ENCODE measurements around the gene CD28. TPM values are rescaled to one million over a fixed set of nuclear protein-coding genes. Genes with fewer than 3 reads are reported as not detected.

Gene CD28
- total and polyA plus RNA-seq, 2 donors (not counting 3 experiments of a cell fraction or from before 2014, with no cell fraction given): 0.15 TPM; not detected in 1

- intact Hi-C loops (cut with micrococcal nuclease) (no loop called here), dilution Hi-C loops (cut with MboI; ENCODE audit: extremely low pct_ligation_motif_present, low sequenced_read_pairs) (no loop called here)
- TF ChIP-seq EZH2 (IDR thresholded peaks at IDR 0.05; ENCODE audit: borderline replicate concordance, low read depth, low read length, severe bottlenecking): no peak
- Histone ChIP-seq H3K27ac (ENCODE audit: insufficient read depth, low read depth, low read length) (no peak overlapping the region), H3K9ac (replicated peaks; ENCODE audit: extremely low read depth, insufficient read depth, low read length) (no peak overlapping the region), H3K4me3 (replicated peaks in 1 of 3; ENCODE audit: insufficient read depth in 1 of 3, low read depth in 1 of 3, low read length in 3 of 3) (no peak overlapping the region), H3K9me3 (replicated peaks; ENCODE audit: control insufficient read depth, insufficient read depth, low read length) (no peaks in the 10 kb centered on the region), H2AFZ (ENCODE audit: low read depth, low read length) (no peak overlapping the region), H3K9me1 (replicated peaks; ENCODE audit: control insufficient read depth, extremely low read depth, insufficient read depth, low read length) (no peaks in the 10 kb centered on the region), H3K4me2 (ENCODE audit: insufficient read depth, low read length) (no peak overlapping the region), H3K36me3 (ENCODE audit: control insufficient read depth in 2 of 2, extremely low read depth in 1 of 2, insufficient read depth in 2 of 2, low read length in 2 of 2) (no peaks in the 10 kb centered on the region), H4K20me1 (replicated peaks; ENCODE audit: control insufficient read depth, extremely low read depth, insufficient read depth, low read length) (no peaks in the 10 kb centered on the region), H3K79me2 (ENCODE audit: control insufficient read depth, insufficient read depth, low read length) (no peaks in the 10 kb centered on the region), H3K27me3 (ENCODE audit: control insufficient read depth in 2 of 2, insufficient read depth in 2 of 2, low read length in 2 of 2) (no peaks in the 10 kb centered on the region), H3K4me1 (ENCODE audit: control insufficient read depth, extremely low read depth, insufficient read depth, low read length) (no peaks in the 10 kb centered on the region)
- CTCF ChIA-PET: interaction anchor here (1.5 kb wide), 1 partner anchor 11 kb away, joined by 3 read pairs; no protein-coding TSS in a partner anchor
- DNase-seq (ENCODE audit: low read depth, low spot score): no peak
- FAIRE-seq: no peak
- BruUV-seq (replicated peaks): no TSS peak
- POLR2A ChIA-PET: no interaction called here
Observed at GRCh38 chr2:203662951-203663350, 43.5 kb upstream of the CD28 start.

DNA sequence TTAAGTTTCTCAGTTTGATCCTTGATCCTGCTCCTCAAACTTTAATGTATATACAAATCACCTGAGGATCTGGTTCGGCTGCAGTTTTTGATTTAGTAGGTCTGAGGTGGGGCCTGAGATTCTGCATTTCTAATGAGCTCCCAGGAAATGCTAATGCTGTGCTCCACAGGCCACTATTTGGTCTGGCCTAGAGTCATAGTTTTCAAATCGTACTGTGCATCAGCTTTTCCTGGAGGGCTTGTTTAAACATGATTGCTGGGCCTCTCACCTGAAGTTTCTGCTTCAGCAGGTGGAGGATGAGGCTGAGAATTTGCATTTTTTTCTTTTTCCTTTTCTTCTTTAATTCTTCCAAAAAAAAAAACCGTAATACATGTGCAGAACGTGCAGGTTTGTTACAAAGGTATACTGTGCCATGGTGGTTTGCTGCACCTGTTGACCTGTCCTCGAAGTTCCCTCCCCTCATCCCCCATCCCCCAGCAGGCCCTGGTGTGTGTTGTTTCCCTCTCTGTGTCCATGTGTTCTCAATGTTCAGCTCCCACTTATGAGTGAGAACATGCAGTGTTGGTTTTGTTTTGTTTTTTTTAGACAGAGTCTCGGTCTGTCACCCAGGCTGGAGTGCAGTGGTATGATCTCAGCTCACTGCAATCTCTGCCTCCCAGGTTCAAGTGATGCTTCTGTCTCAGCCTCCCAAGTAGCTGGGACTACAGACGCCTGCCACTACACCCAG, 42.2 kb upstream of the CD28 start:
- intact Hi-C loops (cut with micrococcal nuclease) (no loop called here), dilution Hi-C loops (cut with MboI; ENCODE audit: extremely low pct_ligation_motif_present, low sequenced_read_pairs) (no loop called here)
- ChIA-PET POLR2A (no interaction called here), CTCF (no interaction called here)
- H3K79me2 ChIP-seq (ENCODE audit: control insufficient read depth, insufficient read depth, low read length): no peaks in the 10 kb centered on the region
- TF ChIP-seq JUN (IDR thresholded peaks at IDR 0.05; ENCODE audit: borderline replicate concordance, insufficient read depth, insufficient read length, low read depth) (no peak), MYC (IDR thresholded peaks at IDR 0.05; ENCODE audit: low read depth, low read length) (no peak), FOS (IDR thresholded peaks at IDR 0.05; ENCODE audit: borderline replicate concordance, insufficient read depth, low read length) (no peak), CTCF (IDR thresholded peaks at IDR 0.05; ENCODE audit: extremely low read depth in 1 of 2, insufficient read depth in 1 of 2, low read depth in 1 of 2, low read length in 2 of 2) (no peak), GATA2 (IDR thresholded peaks at IDR 0.05; ENCODE audit: insufficient read depth, insufficient read length, low read depth, low read length) (no peak), POLR2A (IDR thresholded peaks at IDR 0.05; ENCODE audit: low read depth, low read length) (no peak), EZH2 (IDR thresholded peaks at IDR 0.05; ENCODE audit: borderline replicate concordance, low read depth, low read length, severe bottlenecking) (no peak), POLR2AphosphoS5 (IDR thresholded peaks at IDR 0.05; ENCODE audit: insufficient read depth, low read depth, low read length) (no peak)
- TF ChIP-seq, protein P1, sequence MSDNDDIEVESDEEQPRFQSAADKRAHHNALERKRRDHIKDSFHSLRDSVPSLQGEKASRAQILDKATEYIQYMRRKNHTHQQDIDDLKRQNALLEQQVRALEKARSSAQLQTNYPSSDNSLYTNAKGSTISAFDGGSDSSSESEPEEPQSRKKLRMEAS (IDR thresholded peaks at IDR 0.05; ENCODE audit: insufficient read depth, insufficient read length): no peak
- H3K36me3 ChIP-seq (ENCODE audit: control insufficient read depth in 2 of 2, extremely low read depth in 1 of 2, insufficient read depth in 2 of 2, low read length in 2 of 2): no peaks in the 10 kb centered on the region
- H2AFZ ChIP-seq (ENCODE audit: low read depth, low read length): no peak overlapping the region
- H3K4me2 ChIP-seq (ENCODE audit: insufficient read depth, low read length): no peak overlapping the region
- H3K9me1 ChIP-seq (replicated peaks; ENCODE audit: control insufficient read depth, extremely low read depth, insufficient read depth, low read length): no peaks in the 10 kb centered on the region
- H3K4me1 ChIP-seq (ENCODE audit: control insufficient read depth, extremely low read depth, insufficient read depth, low read length): no peaks in the 10 kb centered on the region
- H3K27ac ChIP-seq (ENCODE audit: insufficient read depth, low read depth, low read length): no peak overlapping the region
- H3K9ac ChIP-seq (replicated peaks; ENCODE audit: extremely low read depth, insufficient read depth, low read length): no peak overlapping the region
- DNase-seq (ENCODE audit: low read depth, low spot score) (no peak), FAIRE-seq (no peak)
- H3K4me3 ChIP-seq (replicated peaks in 1 of 3; ENCODE audit: insufficient read depth in 1 of 3, low read depth in 1 of 3, low read length in 3 of 3): no peak overlapping the region
- H4K20me1 ChIP-seq (replicated peaks; ENCODE audit: control insufficient read depth, extremely low read depth, insufficient read depth, low read length): no peaks in the 10 kb centered on the region
- no peaks in the 10 kb centered on the region for H3K27me3 ChIP-seq (ENCODE audit: control insufficient read depth in 2 of 2, insufficient read depth in 2 of 2, low read length in 2 of 2)
- BruUV-seq (replicated peaks): no TSS peak
- H3K9me3 ChIP-seq (replicated peaks; ENCODE audit: control insufficient read depth, insufficient read depth, low read length): no peaks in the 10 kb centered on the region
